NB4 (cell line): ENCODE data around the gene IL17RB.

Experiments
- DNase-seq: peaks from one replicate; pipeline ENCODE4 v3.0.0; 2010; ENCODE audit warnings: low read depth
- H3K4me3 ChIP-seq: one replicate; pipeline ENCODE4 v1.5.1; 2011; ENCODE audit warnings: mild to moderate bottlenecking, low read depth, low read length, moderate library complexity
- CTCF ChIP-seq: IDR thresholded peaks from one replicate; pipeline ENCODE4 v1.5.1; 2012; ENCODE audit warnings: low read depth, low read length
- MAX ChIP-seq: IDR thresholded peaks from 2 replicates; pipeline ENCODE4 v1.6.1; 2011; ENCODE audit warnings: low read depth, low read length
- MYC ChIP-seq: IDR thresholded peaks from 2 replicates; pipeline ENCODE4 v1.6.1; 2011; ENCODE audit warnings: low read depth, low read length
- POLR2A ChIP-seq: IDR thresholded peaks from 2 replicates; pipeline ENCODE4 v1.6.1; 2011; ENCODE audit warnings: mild to moderate bottlenecking; ENCODE audit not compliant: insufficient read length; ENCODE audit errors: extremely low read depth

IL17RB gene

GRCh38 chr3:53845881-53846133, 561 bp upstream of the IL17RB start:
- H3K4me3 ChIP-seq, result no peak overlapping the region
- no peak for DNase-seq
- TF ChIP-seq CTCF, result no peak
- no peak for TF ChIP-seq POLR2A
- no peak for TF ChIP-seq MYC
- TF ChIP-seq MAX, result no peak

- H3K4me3 ChIP-seq, result no peak overlapping the region
- no peak for DNase-seq
- TF ChIP-seq POLR2A (no peak), MYC (no peak), CTCF (no peak), MAX (no peak)
Observed at GRCh38 chr3:53846851-53847155, 435 bp downstream of the IL17RB start.

- no peak overlapping the region for H3K4me3 ChIP-seq
- DNase-seq, result no peak
- no peak for TF ChIP-seq POLR2A
- TF ChIP-seq MYC, result no peak
- no peak for TF ChIP-seq CTCF
- TF ChIP-seq MAX, result no peak
Observed at GRCh38 chr3:53849916-53850315, 3.5 kb downstream of the IL17RB start.

GRCh38 chr3:53850895-53851294, 4.5 kb downstream of the IL17RB start:
- no peak for TF ChIP-seq POLR2A
- no peak for TF ChIP-seq CTCF
- TF ChIP-seq MAX, result no peak
- no peak for TF ChIP-seq MYC
- DNase-seq, result no peak
- H3K4me3 ChIP-seq, result no peak overlapping the region

DNA sequence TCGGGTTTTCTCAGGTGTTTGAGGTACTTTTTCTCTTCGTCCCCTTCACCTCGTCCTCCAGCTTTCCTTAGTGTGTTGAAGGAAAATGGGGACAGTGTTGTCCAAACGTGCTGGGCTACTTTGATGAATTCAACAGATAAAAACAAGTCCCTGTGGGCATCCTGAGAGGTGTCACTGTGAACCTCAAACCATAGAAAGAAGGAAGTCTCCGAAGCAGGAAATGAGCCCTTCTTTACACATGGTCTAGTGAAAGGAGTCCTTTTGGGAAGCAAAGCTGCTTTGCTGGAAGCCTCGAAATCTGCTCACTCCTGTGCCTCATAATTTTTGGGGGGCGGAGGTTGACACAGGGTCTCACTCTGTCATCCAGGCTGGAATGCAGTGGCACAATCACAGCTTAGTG, 10.6 kb downstream of the IL17RB start:
- no peak overlapping the region for H3K4me3 ChIP-seq
- TF ChIP-seq MAX, result no peak
- TF ChIP-seq MYC, result no peak
- peak; percentile 40 for DNase-seq

DNA sequence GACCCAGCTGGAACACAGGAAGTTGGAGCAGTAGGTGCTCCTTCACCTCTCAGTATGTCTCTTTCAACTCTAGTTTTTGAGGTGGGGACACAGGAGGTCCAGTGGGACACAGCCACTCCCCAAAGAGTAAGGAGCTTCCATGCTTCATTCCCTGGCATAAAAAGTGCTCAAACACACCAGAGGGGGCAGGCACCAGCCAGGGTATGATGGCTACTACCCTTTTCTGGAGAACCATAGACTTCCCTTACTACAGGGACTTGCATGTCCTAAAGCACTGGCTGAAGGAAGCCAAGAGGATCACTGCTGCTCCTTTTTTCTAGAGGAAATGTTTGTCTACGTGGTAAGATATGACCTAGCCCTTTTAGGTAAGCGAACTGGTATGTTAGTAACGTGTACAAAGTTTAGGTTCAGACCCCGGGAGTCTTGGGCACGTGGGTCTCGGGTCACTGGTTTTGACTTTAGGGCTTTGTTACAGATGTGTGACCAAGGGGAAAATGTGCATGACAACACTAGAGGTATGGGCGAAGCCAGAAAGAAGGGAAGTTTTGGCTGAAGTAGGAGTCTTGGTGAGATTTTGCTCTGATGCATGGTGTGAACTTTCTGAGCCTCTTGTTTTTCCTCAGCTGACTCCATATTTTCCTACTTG, 11.9 kb downstream of the IL17RB start:
- DNase-seq, result no peak
- no peak overlapping the region for H3K4me3 ChIP-seq
- no peak for TF ChIP-seq CTCF
- no peak for TF ChIP-seq MAX
- TF ChIP-seq MYC, result no peak
- TF ChIP-seq POLR2A, result no peak
